WI38 (cell line): ENCODE measurements around the gene PIK3R3.

Experiments
- H3K4me3 ChIP-seq: 2 replicates; pipeline ENCODE4 v1.5.1; 2011; ENCODE audit warnings: low read depth, mild to moderate bottlenecking, control low read depth, low read length
- CTCF ChIP-seq: IDR thresholded peaks from 2 replicates; pipeline ENCODE4 v1.5.1; 2012; ENCODE audit warnings: low read depth, mild to moderate bottlenecking, control low read depth, low read length

The PIK3R3 gene

GRCh38 chr1:45995298-45995697 is 137.1 kb downstream of the PIK3R3 start:
- TF ChIP-seq CTCF, result no peak
- H3K4me3 ChIP-seq, result no peak overlapping the region

GRCh38 chr1:45994423-45994822 is 138.0 kb downstream of the PIK3R3 start:
- no peak for TF ChIP-seq CTCF
- H3K4me3 ChIP-seq, result no peak overlapping the region
